KMS-11 (cell line): Measurements from ENCODE around the gene LITAF.
"Not testable (repeated sequence)": the region's sequence is repeated elsewhere in the genome, so short reads cannot be mapped to it uniquely, and the experiment has no call there.

Source experiments
- H2AFZ ChIP-seq: fragments of 200-600 bp; sonication (generic); 2 replicates; pipeline ENCODE4 v1.6.1; 2016; ENCODE audit warnings: antibody characterized with exemption, mixed run types, low read depth
- H3K27ac ChIP-seq: fragments of 200-600 bp; sonication (generic); 2 replicates; pipeline ENCODE4 v1.6.1; 2016; ENCODE audit warnings: mild to moderate bottlenecking, mixed run types
- H3K27me3 ChIP-seq: fragments of 200-600 bp; sonication (generic); 2 replicates; pipeline ENCODE4 v1.6.1; 2017; ENCODE audit warnings: mild to moderate bottlenecking, low read depth, mixed run types, moderate library complexity; ENCODE audit not compliant: insufficient read depth
- H3K36me3 ChIP-seq: fragments of 200-600 bp; sonication (generic); 2 replicates; pipeline ENCODE4 v1.6.1; 2017; ENCODE audit warnings: mild to moderate bottlenecking, mixed run types; ENCODE audit not compliant: insufficient read depth
- H3K4me1 ChIP-seq: fragments of 200-600 bp; sonication (generic); 2 replicates; pipeline ENCODE4 v1.6.1; 2016; ENCODE audit warnings: mild to moderate bottlenecking, low read depth, mixed run types; ENCODE audit not compliant: poor library complexity, severe bottlenecking
- H3K4me2 ChIP-seq: fragments of 200-600 bp; sonication (generic); 2 replicates; pipeline ENCODE4 v1.7.0; 2016; ENCODE audit warnings: mild to moderate bottlenecking, mixed run types
- H3K4me3 ChIP-seq: fragments of 200-600 bp; sonication (generic); IDR thresholded peaks from 2 replicates; pipeline ENCODE4 v1.6.1; 2017; ENCODE audit warnings: low read depth, low read length, mixed read lengths; ENCODE audit not compliant: insufficient read depth
- H3K79me2 ChIP-seq: fragments of 200-600 bp; sonication (generic); 2 replicates; pipeline ENCODE4 v1.6.1; 2016; ENCODE audit warnings: low read depth, mixed run types; ENCODE audit not compliant: insufficient read depth
- H3K9ac ChIP-seq: fragments of 200-600 bp; sonication (generic); 2 replicates; pipeline ENCODE4 v1.6.1; 2016; ENCODE audit warnings: mild to moderate bottlenecking, mixed run types
- H4K20me1 ChIP-seq: fragments of 200-600 bp; sonication (generic); 2 replicates; pipeline ENCODE4 v1.6.1; 2016; ENCODE audit warnings: mild to moderate bottlenecking, mixed run types; ENCODE audit not compliant: insufficient read depth
- CTCF ChIP-seq: fragments of 200-600 bp; sonication (generic); conservative IDR thresholded peaks from 2 replicates; pipeline ENCODE4 v1.6.1; 2017; ENCODE audit warnings: low read depth, mild to moderate bottlenecking, antibody characterized with exemption, low read length, moderate library complexity, mixed read lengths

LITAF gene

GRCh38 chr16:11604783-11605563 lies 18.3 kb upstream of the LITAF start:
- Histone ChIP-seq H3K4me2 (no peak overlapping the region), H3K79me2 (no peaks in the 10 kb centered on the region), H3K4me1 (peaks cover 8% of the 10 kb centered on the region), H3K27ac (no peak overlapping the region), H3K36me3 (no peaks in the 10 kb centered on the region), H4K20me1 (no peaks in the 10 kb centered on the region), H3K27me3 (no peaks in the 10 kb centered on the region), H3K4me3 (no peak overlapping the region), H2AFZ (no peak overlapping the region), H3K9ac (no peak overlapping the region)
- no peak for TF ChIP-seq CTCF

- H2AFZ ChIP-seq, H3K27ac ChIP-seq, H3K9ac ChIP-seq, H3K36me3 ChIP-seq, H3K79me2 ChIP-seq, H3K4me3 ChIP-seq, H3K27me3 ChIP-seq, H3K4me2 ChIP-seq, H4K20me1 ChIP-seq, H3K4me1 ChIP-seq: not testable (repeated sequence)
These were observed 17.6 kb upstream of the LITAF start for GRCh38 chr16:11604296-11604695.

- Histone ChIP-seq H3K4me3 (no peak overlapping the region), H3K79me2 (no peaks in the 10 kb centered on the region), H3K4me1 (no peaks in the 10 kb centered on the region), H4K20me1 (no peaks in the 10 kb centered on the region), H3K36me3 (no peaks in the 10 kb centered on the region), H3K27me3 (no peaks in the 10 kb centered on the region), H3K27ac (no peak overlapping the region), H2AFZ (no peak overlapping the region), H3K9ac (no peak overlapping the region), H3K4me2 (no peak overlapping the region)
- no peak for TF ChIP-seq CTCF
These were observed 16.6 kb upstream of the LITAF start for GRCh38 chr16:11603331-11603750.

- H2AFZ ChIP-seq = no peak overlapping the region
- no peak overlapping the region for H3K4me3 ChIP-seq
- H3K4me1 ChIP-seq = no peaks in the 10 kb centered on the region
- H3K4me2 ChIP-seq = no peak overlapping the region
- H3K9ac ChIP-seq = no peak overlapping the region
- TF ChIP-seq CTCF = no peak
- H4K20me1 ChIP-seq = no peaks in the 10 kb centered on the region
- no peaks in the 10 kb centered on the region for H3K79me2 ChIP-seq
- H3K36me3 ChIP-seq = no peaks in the 10 kb centered on the region
- no peak overlapping the region for H3K27ac ChIP-seq
- no peaks in the 10 kb centered on the region for H3K27me3 ChIP-seq
These were observed 15.6 kb upstream of the LITAF start for GRCh38 chr16:11602321-11602720.

GRCh38 chr16:11601911-11602310 lies 15.2 kb upstream of the LITAF start:
- no peaks in the 10 kb centered on the region for H4K20me1 ChIP-seq
- no peak overlapping the region for H3K27ac ChIP-seq
- no peak overlapping the region for H2AFZ ChIP-seq
- no peaks in the 10 kb centered on the region for H3K27me3 ChIP-seq
- no peak overlapping the region for H3K4me3 ChIP-seq
- no peaks in the 10 kb centered on the region for H3K4me1 ChIP-seq
- H3K79me2 ChIP-seq = no peaks in the 10 kb centered on the region
- TF ChIP-seq CTCF = no peak
- H3K36me3 ChIP-seq = no peaks in the 10 kb centered on the region
- no peak overlapping the region for H3K4me2 ChIP-seq
- H3K9ac ChIP-seq = no peak overlapping the region
